ENCODE results near the gene L1CAM.

Gene L1CAM

GRCh38 chrX:153874366-153875125, 11.4 kb downstream of the L1CAM start:
- DNase-seq: no peak

- DNase-seq: no peak
Observed at GRCh38 chrX:153874085-153874365, 11.9 kb downstream of the L1CAM start.

GRCh38 chrX:153873282-153874084, 12.5 kb downstream of the L1CAM start:
- no peak for DNase-seq

DNA sequence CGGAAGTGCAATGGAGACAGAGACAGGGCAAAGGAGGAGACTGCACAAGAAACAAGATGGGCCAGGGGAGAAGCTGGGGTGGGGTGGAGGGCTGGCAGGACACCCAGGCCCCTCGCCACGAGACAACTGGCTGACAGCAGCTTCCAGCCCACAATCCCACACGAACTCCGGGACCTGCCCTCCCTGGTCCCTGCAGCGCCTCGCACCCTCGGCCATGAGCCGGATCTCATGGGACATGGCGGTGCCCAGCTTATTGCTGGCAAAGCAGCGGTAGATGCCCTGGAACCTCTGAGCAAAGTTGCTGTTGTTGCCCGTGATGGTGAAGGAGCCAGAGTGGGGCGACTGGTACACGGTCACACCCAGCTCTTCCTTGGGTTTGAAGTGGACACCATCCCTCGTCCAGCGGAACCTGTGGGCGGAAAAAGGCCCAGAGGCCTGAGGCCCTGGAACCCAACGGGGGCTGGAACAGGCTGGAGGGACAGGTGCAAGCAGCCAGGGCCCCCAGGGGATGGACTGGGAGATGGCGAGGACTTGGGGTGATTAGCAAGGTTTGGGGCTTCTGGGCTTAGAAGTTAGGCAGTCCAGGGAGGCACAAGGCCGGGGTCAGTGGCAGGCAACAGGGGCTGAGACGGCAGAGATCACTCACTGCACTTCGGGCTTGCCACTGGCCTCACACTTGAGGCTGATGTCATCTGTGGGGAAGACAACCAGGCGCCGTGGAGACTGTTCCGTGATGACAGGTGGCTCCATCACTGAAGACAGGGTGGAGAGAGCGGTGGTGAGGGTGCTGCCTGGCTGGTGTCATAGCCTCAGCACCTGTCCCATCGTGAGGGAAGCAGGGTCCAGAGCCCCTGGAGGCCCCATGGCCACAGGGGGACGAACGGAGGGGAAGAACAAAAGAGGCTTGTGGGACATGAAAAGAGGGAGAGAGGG, 13.8 kb downstream of the L1CAM start:
- DNase-seq: no peak

GRCh38 chrX:153871451-153871850, 14.5 kb downstream of the L1CAM start:
- no peak for DNase-seq

- DNase-seq: no peak
Observed at GRCh38 chrX:153870791-153871360, 15.1 kb downstream of the L1CAM start.

DNA sequence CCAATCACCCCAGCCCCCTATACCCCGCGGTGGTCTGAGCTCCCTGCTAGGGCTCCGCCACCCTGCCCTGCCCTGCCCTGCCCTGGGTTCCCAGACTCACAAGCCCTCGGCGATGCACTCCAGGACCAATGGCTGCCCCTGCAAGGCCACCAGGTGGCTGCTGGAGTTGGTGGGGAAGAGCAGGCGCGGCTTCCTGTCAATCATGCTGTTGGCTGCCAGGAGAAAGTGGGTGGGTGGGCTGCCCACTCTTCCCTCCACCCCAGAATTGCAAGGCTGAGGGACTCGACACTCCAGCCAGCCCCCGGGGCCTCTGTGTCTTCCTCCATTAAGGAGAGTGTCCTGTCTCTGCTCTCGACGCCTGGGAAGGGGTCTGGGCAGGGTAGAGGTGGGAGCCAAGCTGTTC, 15.7 kb downstream of the L1CAM start:
- DNase-seq: no peak

GRCh38 chrX:153869473-153870287, 16.3 kb downstream of the L1CAM start:
- no peak for DNase-seq

GRCh38 chrX:153868576-153869472, 17.1 kb downstream of the L1CAM start:
- DNase-seq: no peak

- DNase-seq: no peak
Observed at GRCh38 chrX:153867671-153868070, 18.3 kb downstream of the L1CAM start.

DNA sequence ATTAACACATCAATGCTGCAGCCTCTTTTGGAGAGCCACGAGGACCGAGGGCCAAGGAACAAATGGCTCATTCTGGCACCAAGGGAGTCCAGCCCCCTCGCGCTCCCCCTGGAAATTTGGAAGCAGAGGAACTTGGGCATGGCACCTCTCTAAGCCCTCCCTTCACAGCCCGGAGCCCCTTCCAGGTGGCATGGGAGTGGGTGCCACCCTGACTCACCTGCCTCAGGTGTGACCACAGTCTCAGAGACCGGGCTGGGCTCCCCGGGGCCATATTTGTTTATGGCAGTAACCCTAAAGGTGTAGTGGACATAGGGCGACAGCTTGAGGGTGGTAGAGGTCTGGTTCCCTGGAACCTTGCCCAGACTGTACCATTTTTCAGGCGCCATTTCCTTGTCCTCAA, 18.8 kb downstream of the L1CAM start:
- no peak for DNase-seq

GRCh38 chrX:153866302-153867019, 19.5 kb downstream of the L1CAM start:
- no peak for DNase-seq

GRCh38 chrX:153865685-153866084, 20.3 kb downstream of the L1CAM start:
- no peak for DNase-seq

GRCh38 chrX:153865321-153865580, 20.7 kb downstream of the L1CAM start:
- DNase-seq: no peak

GRCh38 chrX:153864561-153865320, 21.2 kb downstream of the L1CAM start:
- no peak for DNase-seq

DNA sequence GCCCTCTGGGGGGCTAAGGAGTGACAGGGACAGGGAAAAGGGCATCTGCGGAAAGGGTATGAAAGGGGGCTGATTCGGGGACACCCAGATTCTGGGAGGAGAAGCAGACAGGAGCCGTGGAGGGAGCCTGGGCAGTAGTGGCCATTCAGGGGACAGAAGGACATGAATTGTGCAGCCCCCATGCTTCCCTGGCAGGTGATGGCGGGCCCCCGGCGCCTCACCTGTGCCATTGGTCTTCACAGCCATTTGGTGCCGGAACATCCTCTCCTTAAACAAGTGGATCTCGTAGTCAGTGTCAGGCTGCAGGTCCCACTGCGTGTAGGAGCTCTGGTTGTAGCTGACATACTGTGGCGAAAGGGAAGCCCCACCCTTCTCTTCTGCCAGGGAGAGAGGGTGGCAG, 21.9 kb downstream of the L1CAM start:
- DNase-seq: no peak

DNA sequence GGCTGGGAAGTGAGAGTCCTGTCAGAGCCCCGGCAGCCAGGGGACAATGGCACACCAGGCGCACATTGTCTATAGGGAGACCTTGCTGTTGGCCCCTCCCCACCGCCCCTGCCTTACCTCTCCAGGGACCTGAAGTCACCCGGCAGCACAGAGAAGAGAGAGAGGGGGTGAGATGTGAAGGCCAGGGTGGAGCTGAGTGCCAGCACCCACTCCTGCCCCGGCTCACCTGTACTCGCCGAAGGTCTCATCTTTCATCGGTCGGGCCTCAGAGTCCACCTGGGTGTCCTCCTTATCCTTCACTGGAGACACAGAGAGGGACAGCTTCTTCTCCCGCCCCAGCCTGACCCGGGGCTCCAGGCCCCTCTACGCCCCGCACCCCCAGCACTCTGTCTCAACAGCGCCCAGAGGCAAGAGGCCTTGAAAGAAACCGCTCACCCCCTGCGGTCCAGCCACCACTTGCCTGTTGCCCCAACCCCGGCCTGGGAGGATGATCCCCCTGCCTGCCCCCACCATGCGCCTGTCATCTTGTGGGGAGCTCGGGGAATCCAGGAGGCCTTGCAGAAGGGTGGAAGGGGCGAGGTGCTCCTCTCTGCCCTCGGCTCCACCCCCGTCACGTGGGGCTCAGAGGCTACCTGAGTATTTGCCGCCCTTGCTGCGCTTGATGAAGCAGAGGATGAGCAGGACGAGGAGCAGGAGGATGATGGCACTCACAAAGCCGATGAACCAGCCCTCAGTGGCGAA, 22.6 kb downstream of the L1CAM start:
- DNase-seq: no peak

DNA sequence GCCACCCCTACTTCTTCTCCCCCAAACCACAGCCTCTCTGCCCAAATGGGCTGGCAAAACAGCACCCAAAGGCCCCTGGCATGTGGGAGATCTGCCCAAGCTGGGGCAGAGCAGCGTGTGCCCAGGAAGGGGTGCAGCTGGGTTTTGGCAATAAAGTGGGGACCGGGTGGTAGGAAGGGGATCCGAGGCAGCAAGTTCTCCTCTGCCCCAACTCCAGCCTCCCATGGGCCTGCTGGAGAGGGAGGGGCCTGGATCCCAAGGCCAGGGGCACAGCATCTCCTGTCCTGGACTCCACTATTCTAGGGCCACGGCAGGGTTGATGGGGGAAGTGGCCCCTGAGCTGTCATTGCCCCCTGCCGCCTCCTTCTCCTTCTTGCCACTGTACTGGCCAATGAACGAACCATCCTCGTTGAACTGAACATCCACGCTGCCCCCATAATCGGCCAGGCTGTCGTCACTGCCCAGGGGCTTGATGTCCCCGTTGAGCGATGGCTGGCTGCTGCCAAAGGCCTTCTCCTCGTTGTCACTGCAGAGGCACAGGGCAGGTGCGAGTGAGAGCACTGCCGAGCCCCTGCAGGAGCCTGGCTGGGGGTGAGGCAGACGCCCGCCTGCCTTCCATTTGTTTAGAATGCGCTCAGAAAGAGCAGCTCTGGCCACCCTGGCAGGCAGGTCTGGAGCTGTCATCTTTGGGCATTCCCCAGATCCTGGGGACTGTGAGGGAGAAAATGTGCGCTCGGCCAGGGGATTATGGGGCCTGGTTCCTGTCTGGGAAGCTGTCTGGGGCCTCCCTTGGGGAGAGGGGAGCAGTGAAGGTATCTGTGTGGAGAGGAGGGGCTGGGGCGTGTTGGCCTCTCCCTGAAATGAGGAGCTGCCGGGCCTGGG, 23.4 kb downstream of the L1CAM start:
- DNase-seq: no peak
